Common myeloid progenitor, CD34-positive (primary cell): ENCODE results near the gene GPR34.

Experiments
- CTCF ChIA-PET: fragments of 350-600 bp; sonication (Branson Sonifier 250); formaldehyde crosslinking; loops from one replicate; lab custom pipeline; 2021; ENCODE audit warnings: antibody characterized with exemption; lab: Charles Lee
- POLR2A ChIA-PET: fragments of 350-600 bp; sonication (Branson Sonifier 250); formaldehyde crosslinking; loops from one replicate; lab custom pipeline; 2021; ENCODE audit warnings: antibody characterized with exemption; lab: Charles Lee
- DNase-seq, 3 donors: peaks; one replicate each; pipeline versions ENCODE4 v3.0.0 to v3.0.0-alpha.2; 2013
- H3K27ac ChIP-seq, 2 experiments: 1 replicate in 1 of 2; 2 replicates in 1 of 2; pipeline ENCODE4 v1.7.0; 2013; ENCODE audit warnings: inconsistent platforms in 2 of 2, low read length in 2 of 2, mild to moderate bottlenecking in 2 of 2, low read depth in 1 of 2, moderate library complexity in 1 of 2; ENCODE audit not compliant: severe bottlenecking in 2 of 2, insufficient read depth in 1 of 2, poor library complexity in 1 of 2
- H3K27me3 ChIP-seq, 5 experiments: replicated peaks in 2 of 5; 1 replicate in 3 of 5; 2 replicates in 2 of 5; pipeline versions ENCODE4 v1.6.1 to v1.7.0; 2013; ENCODE audit warnings: low read length in 4 of 5, mild to moderate bottlenecking in 2 of 5, moderate library complexity in 2 of 5, inconsistent platforms in 1 of 5; ENCODE audit not compliant: insufficient read depth in 5 of 5, control insufficient read depth in 4 of 5
- H3K36me3 ChIP-seq, 4 experiments: 1 replicate in 2 of 4; 2 replicates in 2 of 4; pipeline versions ENCODE4 v1.6.1 to v1.7.0; 2013; ENCODE audit warnings: low read length in 3 of 4, control low read depth in 1 of 4, mild to moderate bottlenecking in 1 of 4; ENCODE audit not compliant: control insufficient read depth in 4 of 4, insufficient read depth in 4 of 4
- H3K4me1 ChIP-seq, 4 experiments: 1 replicate in 3 of 4; 2 replicates in 1 of 4; pipeline versions ENCODE4 v1.6.1 to v1.7.1; 2013; ENCODE audit warnings: low read length in 3 of 4, mild to moderate bottlenecking in 3 of 4, control low read depth in 1 of 4, inconsistent platforms in 1 of 4, moderate library complexity in 1 of 4; ENCODE audit not compliant: control insufficient read depth in 4 of 4, insufficient read depth in 4 of 4; ENCODE audit errors: control extremely low read depth in 1 of 4
- H3K4me3 ChIP-seq, 7 experiments: 1 replicate in 4 of 7; 2 replicates in 3 of 7; pipeline versions ENCODE4 v1.5.1 to v1.7.0; 2013; ENCODE audit warnings: mild to moderate bottlenecking in 7 of 7, low read length in 6 of 7, moderate library complexity in 6 of 7, inconsistent platforms in 2 of 7, low read depth in 2 of 7, control low read depth in 1 of 7; ENCODE audit not compliant: insufficient read depth in 4 of 7, control insufficient read depth in 1 of 7; ENCODE audit errors: extremely low read depth in 1 of 7
- H3K9me3 ChIP-seq, 5 experiments: 1 replicate in 4 of 5; 2 replicates in 1 of 5; pipeline versions ENCODE4 v1.6.1 to v1.7.1; 2013; ENCODE audit warnings: low read length in 4 of 5, mild to moderate bottlenecking in 2 of 5, inconsistent platforms in 1 of 5, low read depth in 1 of 5, moderate library complexity in 1 of 5; ENCODE audit not compliant: control insufficient read depth in 4 of 5, insufficient read depth in 2 of 5; ENCODE audit errors: control extremely low read depth in 1 of 5
- WGBS: methylation state at CpG from one replicate; pipeline ENCODE4 v1.1.5; 2013; ENCODE audit not compliant: insufficient coverage; 5-methylcytosine and 5-hydroxymethylcytosine counted together

Gene GPR34

GRCh38 chrX:41730081-41730480 is 41.3 kb downstream of the GPR34 start:
- WGBS, result 83% methylated on average over 1 of the region's 2 CpGs
- no peak for DNase-seq

DNA sequence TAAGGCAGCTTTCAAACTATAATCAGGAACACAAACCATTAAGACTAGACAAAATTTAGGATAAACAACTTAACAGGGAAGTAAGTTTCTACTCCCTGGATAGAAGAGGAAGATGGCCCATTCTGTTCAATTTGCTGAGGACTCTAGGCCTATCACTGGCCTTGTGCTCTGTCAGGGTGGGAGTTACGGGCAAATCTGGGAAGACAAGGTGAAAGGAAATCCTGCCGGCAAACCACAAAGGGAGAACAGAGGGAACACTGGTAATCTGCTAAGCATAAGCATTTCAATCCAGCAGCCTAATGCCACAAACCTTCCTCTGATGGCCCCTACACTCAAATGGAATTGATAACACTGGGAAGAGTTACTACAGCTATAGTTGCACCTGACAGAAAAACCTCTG is 43.5 kb downstream of the GPR34 start:
- CTCF ChIA-PET, result no interaction called here

More at GRCh38 chrX:41730081-41730480, 41.3 kb downstream of the GPR34 start:
- no peaks in the 10 kb centered on the region for H3K36me3 ChIP-seq
- peaks cover 0 to 10% (median 0%) of the 10 kb centered on the region in 4 experiments for H3K4me1 ChIP-seq
- H3K27ac ChIP-seq, result no peak overlapping the region
- ChIA-PET POLR2A (no interaction called here), CTCF (interaction anchor here (0.6 kb wide), 2 partner anchors 25 to 213 kb away, joined by 3 read pairs; no protein-coding TSS in a partner anchor)
- H3K9me3 ChIP-seq, result no peaks in the 10 kb centered on the region
- H3K4me3 ChIP-seq, result no peak overlapping the region
- no peaks in the 10 kb centered on the region for H3K27me3 ChIP-seq

GRCh38 chrX:41733939-41734338 is 45.2 kb downstream of the GPR34 start:
- DNase-seq, result peak in 2 of 3 donors; percentile 30 to 45
- Histone ChIP-seq H3K4me3 (no peak overlapping the region), H3K36me3 (no peaks in the 10 kb centered on the region), H3K27ac (no peak overlapping the region), H3K4me1 (peaks cover 0 to 12% (median 0%) of the 10 kb centered on the region in 4 experiments), H3K27me3 (no peaks in the 10 kb centered on the region), H3K9me3 (no peaks in the 10 kb centered on the region)
- WGBS, result 80% methylated on average over 1 of the region's 1 CpG
- CTCF ChIA-PET, result no interaction called here
- POLR2A ChIA-PET, result no interaction called here

More for the DNA sequence above, 43.5 kb downstream of the GPR34 start:
- Histone ChIP-seq H3K4me1 (peaks cover 0 to 12% (median 0%) of the 10 kb centered on the region in 4 experiments), H3K27me3 (no peaks in the 10 kb centered on the region), H3K27ac (no peak overlapping the region), H3K36me3 (no peaks in the 10 kb centered on the region), H3K9me3 (no peaks in the 10 kb centered on the region), H3K4me3 (no peak overlapping the region)
- POLR2A ChIA-PET, result no interaction called here
- no peak for DNase-seq
- 67% methylated on average over 1 of the region's 2 CpGs for WGBS

GRCh38 chrX:41734530-41734929 is 45.8 kb downstream of the GPR34 start:
- Histone ChIP-seq H3K4me1 (peaks cover 0 to 12% (median 0%) of the 10 kb centered on the region in 4 experiments), H3K36me3 (no peaks in the 10 kb centered on the region), H3K4me3 (no peak overlapping the region), H3K9me3 (no peaks in the 10 kb centered on the region), H3K27me3 (no peaks in the 10 kb centered on the region), H3K27ac (no peak overlapping the region)
- no CpG with 5 or more reads among the region's 1 CpG for WGBS
- peak; percentile 22 to 51 (median 46) for DNase-seq
- POLR2A ChIA-PET, result no interaction called here
- CTCF ChIA-PET, result interaction anchor here (1.6 kb wide), 1 partner anchor 176 kb away, joined by 4 read pairs; no protein-coding TSS in a partner anchor

DNA sequence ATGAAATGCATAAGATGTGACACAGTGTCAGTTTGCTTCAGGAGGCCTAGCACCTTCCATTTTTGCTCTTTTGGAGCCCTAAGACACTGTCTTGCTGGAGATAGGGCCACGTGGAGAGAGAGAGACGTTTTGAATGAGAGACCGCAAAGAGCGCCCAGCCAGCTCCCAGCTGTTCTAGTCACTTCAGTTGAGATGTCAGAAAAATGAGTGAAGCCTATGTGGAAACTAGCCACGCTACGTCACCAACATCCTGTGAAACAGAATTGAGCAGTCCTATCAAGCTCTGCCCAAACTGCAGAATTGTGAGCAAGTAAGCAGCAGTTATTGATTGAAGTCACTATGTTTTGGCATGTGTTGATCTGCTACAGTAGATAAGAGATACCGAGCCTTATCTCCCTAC is 48.3 kb downstream of the GPR34 start:
- no peaks in the 10 kb centered on the region for H3K36me3 ChIP-seq
- CTCF ChIA-PET, result interaction anchor here (1.2 kb wide), 1 partner anchor 23 kb away, joined by 3 read pairs; no protein-coding TSS in a partner anchor
- no peak overlapping the region for H3K27ac ChIP-seq
- no peak overlapping the region for H3K4me3 ChIP-seq
- peaks cover 0 to 2% (median 0%) of the 10 kb centered on the region in 5 experiments for H3K27me3 ChIP-seq
- POLR2A ChIA-PET, result no interaction called here
- peaks cover 0 to 12% (median 0%) of the 10 kb centered on the region in 4 experiments for H3K4me1 ChIP-seq
- H3K9me3 ChIP-seq, result no peaks in the 10 kb centered on the region
- 64% methylated on average over 6 of the region's 7 CpGs for WGBS
- peak in 2 of 3 donors; percentile 28 to 47 for DNase-seq

DNA sequence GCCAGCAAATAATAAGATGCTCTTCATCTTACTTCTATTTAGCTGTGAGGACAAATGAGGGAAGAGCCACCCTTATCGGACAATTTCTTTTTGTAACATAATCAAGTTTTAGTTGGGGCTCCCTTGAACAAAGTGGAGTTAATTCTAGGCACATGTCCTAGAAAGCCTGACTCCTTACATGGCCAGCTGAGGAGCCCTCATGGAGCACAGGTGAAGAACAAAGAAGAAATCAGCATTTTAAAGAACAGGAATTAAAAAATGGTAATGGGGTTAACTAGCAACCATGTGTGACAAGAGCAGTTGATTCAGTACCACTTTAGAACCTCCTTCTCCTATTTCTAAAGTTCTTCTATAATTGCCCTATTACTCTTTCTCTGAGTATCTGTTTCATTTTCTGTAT is 51.1 kb downstream of the GPR34 start:
- Histone ChIP-seq H3K9me3 (no peaks in the 10 kb centered on the region), H3K27me3 (peaks cover 0 to 2% (median 0%) of the 10 kb centered on the region in 5 experiments), H3K36me3 (no peaks in the 10 kb centered on the region), H3K4me1 (peaks cover 0 to 3% (median 0%) of the 10 kb centered on the region in 4 experiments), H3K4me3 (no peak overlapping the region), H3K27ac (no peak overlapping the region)
- POLR2A ChIA-PET, result no interaction called here
- 100% methylated on average over 1 of the region's 1 CpG for WGBS
- CTCF ChIA-PET, result no interaction called here
- no peak for DNase-seq
